Caco-2 (cell line): ENCODE results near the gene SEBOX. TPM values are rescaled to one million over a fixed set of nuclear protein-coding genes. Genes with fewer than 3 reads are reported as not detected.

Source experiments
- BruUV-seq: library from RNA; stranded (reverse); fragments of 400-500 nt; replicated peaks from 2 replicates; lab custom pipeline; 2021; lab: Mats Ljungman, UMichigan
- CTCF ChIA-PET: fragments of 300-600 bp; sonication (Branson Sonifier 250); formaldehyde crosslinking; loops from one replicate; lab custom pipeline; 2022; ENCODE audit warnings: antibody characterized with exemption; lab: Charles Lee
- POLR2A ChIA-PET: fragments of 300-600 bp; sonication (Branson Sonifier 250); formaldehyde crosslinking; loops from one replicate; lab custom pipeline; 2022; ENCODE audit warnings: antibody characterized with exemption; lab: Charles Lee
- DNase-seq, 2 experiments: peaks; one replicate each; pipeline versions ENCODE4 v3.0.0 to v3.0.0-alpha.2; 2020 to 2022
- H3K27me3 ChIP-seq: replicated peaks from 2 replicates; pipeline ENCODE4 v1.6.0; 2011; ENCODE audit warnings: low read length; ENCODE audit not compliant: control insufficient read depth, insufficient read depth
- H3K36me3 ChIP-seq: 2 replicates; pipeline ENCODE4 v1.5.1; 2011; ENCODE audit warnings: low read length; ENCODE audit not compliant: control insufficient read depth, insufficient read depth
- H3K4me1 ChIP-seq: fragments of 250-450 bp; sonication (Bioruptor Pico); 2 replicates; pipeline ENCODE4 v1.5.1; 2020; ENCODE audit warnings: mild to moderate bottlenecking
- H3K4me3 ChIP-seq: 2 replicates; pipeline ENCODE4 v1.5.1; 2011; ENCODE audit warnings: low read depth, mild to moderate bottlenecking, control low read depth, low read length
- H3K9me3 ChIP-seq: fragments of 250-450 bp; sonication (Bioruptor Pico); 2 replicates; pipeline ENCODE4 v1.5.1; 2020; ENCODE audit warnings: mild to moderate bottlenecking, moderate library complexity
- H3K27ac Mint-ChIP-seq: one replicate; pipeline ENCODE4 v1.8.0; 2022; ENCODE audit warnings: mixed read lengths; ENCODE audit not compliant: unreplicated experiment
- H3K27me3 Mint-ChIP-seq: one replicate; pipeline ENCODE4 v1.8.0; 2022; ENCODE audit warnings: mixed read lengths; ENCODE audit not compliant: insufficient read depth, unreplicated experiment
- H3K36me3 Mint-ChIP-seq: one replicate; pipeline ENCODE4 v1.8.0; 2022; ENCODE audit warnings: mild to moderate bottlenecking, mixed read lengths; ENCODE audit not compliant: insufficient read depth, unreplicated experiment
- H3K4me1 Mint-ChIP-seq: one replicate; pipeline ENCODE4 v1.8.0; 2022; ENCODE audit warnings: low read depth, mixed read lengths; ENCODE audit not compliant: unreplicated experiment
- H3K4me3 Mint-ChIP-seq: one replicate; pipeline ENCODE4 v1.8.0; 2022; ENCODE audit warnings: mild to moderate bottlenecking, moderate library complexity, mixed read lengths; ENCODE audit not compliant: unreplicated experiment
- H3K9me3 Mint-ChIP-seq: one replicate; pipeline ENCODE4 v1.8.0; 2022; ENCODE audit warnings: mixed read lengths; ENCODE audit not compliant: unreplicated experiment
- intact Hi-C: fragments of 100-400 bp; cut with micrococcal nuclease; formaldehyde crosslinking; loops from one replicate; pipeline ENCODE4 v1.10.0; 2022; ENCODE audit not compliant: unreplicated experiment
- total RNA-seq: library from RNA; stranded (reverse); gene quantifications from 2 replicates; pipeline ENCODE4 v1.2.3, GENCODE V29; 2022
- TF ChIP-seq, protein P1 (sequence below), 2 experiments: fragments of 200-600 bp in 1 of 2; IDR thresholded peaks; 1 replicate in 1 of 2; 2 replicates in 1 of 2; pipeline versions ENCODE4 v1.5.1 to v1.8.0; 2011 to 2022; ENCODE audit warnings: antibody characterized with exemption in 1 of 2, control low read depth in 1 of 2, inconsistent platforms in 1 of 2, low read depth in 1 of 2, low read length in 1 of 2, mild to moderate bottlenecking in 1 of 2, moderate library complexity in 1 of 2; ENCODE audit not compliant: insufficient read depth in 1 of 2, severe bottlenecking in 1 of 2, unreplicated experiment in 1 of 2

The SEBOX gene
- total RNA-seq, 1 experiment from 2014 or later = not detected

DNA sequence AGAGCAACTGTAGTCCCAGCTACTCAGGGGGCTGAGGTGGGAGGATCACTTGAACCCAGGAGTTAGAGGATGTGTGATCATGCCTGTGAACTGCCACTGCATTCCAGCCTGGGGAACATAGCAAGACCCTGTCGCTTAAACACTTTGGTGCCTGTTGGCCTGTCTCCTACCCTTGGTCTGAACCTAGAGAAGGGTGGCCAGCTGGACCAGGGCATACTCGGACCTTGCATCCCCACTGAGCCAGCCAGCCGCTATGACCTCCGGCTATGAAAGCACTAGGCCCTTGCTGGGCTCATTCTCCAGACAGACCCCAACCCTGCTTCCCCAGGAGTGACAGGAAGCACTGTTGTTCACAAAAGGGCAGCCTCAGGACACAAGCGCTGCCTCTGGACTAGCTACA lies 34.3 kb downstream of the SEBOX start:
- H3K9me3 Mint-ChIP-seq = no peaks in the 10 kb centered on the region
- no peak overlapping the region for H3K27ac Mint-ChIP-seq
- peaks cover 45% of the 10 kb centered on the region for H3K4me1 Mint-ChIP-seq
- no peaks in the 10 kb centered on the region for H3K9me3 ChIP-seq
- H3K36me3 ChIP-seq = peaks cover 17% of the 10 kb centered on the region
- ChIA-PET POLR2A (interaction anchor here (1.0 kb wide), 1 partner anchor 12 kb away, joined by 4 read pairs; the partner anchor contains the start of gene TMEM97), CTCF (interaction anchor here (0.6 to 1.3 kb wide), 4 partner anchors 9 to 27 kb away, joined by 3 to 4 read pairs (median 4); no protein-coding TSS in a partner anchor)
- H3K4me3 ChIP-seq = no peak overlapping the region
- H3K4me1 ChIP-seq = peaks cover 41% of the 10 kb centered on the region
- intact Hi-C loops = loop anchor here (10.0 kb wide), 1 partner anchor 244 kb away; the partner anchor contains the start of genes ALDOC and PIGS
- DNase-seq = peak in 1 of 2 experiments; percentile 42
- H3K36me3 Mint-ChIP-seq = peaks cover 84% of the 10 kb centered on the region
- no peak overlapping the region for H3K4me3 Mint-ChIP-seq
- TF ChIP-seq, protein P1, sequence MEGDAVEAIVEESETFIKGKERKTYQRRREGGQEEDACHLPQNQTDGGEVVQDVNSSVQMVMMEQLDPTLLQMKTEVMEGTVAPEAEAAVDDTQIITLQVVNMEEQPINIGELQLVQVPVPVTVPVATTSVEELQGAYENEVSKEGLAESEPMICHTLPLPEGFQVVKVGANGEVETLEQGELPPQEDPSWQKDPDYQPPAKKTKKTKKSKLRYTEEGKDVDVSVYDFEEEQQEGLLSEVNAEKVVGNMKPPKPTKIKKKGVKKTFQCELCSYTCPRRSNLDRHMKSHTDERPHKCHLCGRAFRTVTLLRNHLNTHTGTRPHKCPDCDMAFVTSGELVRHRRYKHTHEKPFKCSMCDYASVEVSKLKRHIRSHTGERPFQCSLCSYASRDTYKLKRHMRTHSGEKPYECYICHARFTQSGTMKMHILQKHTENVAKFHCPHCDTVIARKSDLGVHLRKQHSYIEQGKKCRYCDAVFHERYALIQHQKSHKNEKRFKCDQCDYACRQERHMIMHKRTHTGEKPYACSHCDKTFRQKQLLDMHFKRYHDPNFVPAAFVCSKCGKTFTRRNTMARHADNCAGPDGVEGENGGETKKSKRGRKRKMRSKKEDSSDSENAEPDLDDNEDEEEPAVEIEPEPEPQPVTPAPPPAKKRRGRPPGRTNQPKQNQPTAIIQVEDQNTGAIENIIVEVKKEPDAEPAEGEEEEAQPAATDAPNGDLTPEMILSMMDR (IDR thresholded peaks at IDR 0.05; ENCODE audit: insufficient read depth in 1 of 2, low read depth in 1 of 2, low read length in 1 of 2, severe bottlenecking in 1 of 2, unreplicated experiment in 1 of 2) = no peak
- no peaks in the 10 kb centered on the region for H3K27me3 ChIP-seq
- no peaks in the 10 kb centered on the region for H3K27me3 Mint-ChIP-seq
- BruUV-seq = no TSS peak

DNA sequence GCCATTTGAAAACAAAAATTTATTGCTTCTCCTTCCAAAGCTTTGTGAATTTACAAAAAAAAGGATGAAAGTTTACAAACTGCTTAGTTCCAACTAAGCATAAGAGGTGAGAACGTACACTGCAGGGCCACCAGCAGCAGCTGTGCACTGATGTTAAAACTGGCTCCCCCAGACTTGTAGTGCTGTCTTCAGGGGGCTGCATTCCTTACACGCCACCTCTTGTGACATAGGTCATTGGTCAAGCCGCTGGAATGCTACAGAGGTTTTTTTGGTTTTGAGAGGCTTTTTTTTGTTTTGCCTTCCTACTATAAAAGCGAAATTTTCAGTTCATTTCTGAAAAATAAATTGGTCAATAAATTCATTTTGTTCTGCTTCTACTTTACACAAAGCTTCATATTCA lies 36.7 kb downstream of the SEBOX start:
- Mint-ChIP-seq H3K36me3 (peaks cover 81% of the 10 kb centered on the region), H3K4me1 (peaks cover 47% of the 10 kb centered on the region), H3K27ac (peak overlapping the region; percentile 37), H3K27me3 (no peaks in the 10 kb centered on the region), H3K4me3 (no peak overlapping the region), H3K9me3 (no peaks in the 10 kb centered on the region)
- ChIA-PET POLR2A (interaction anchor here (0.5 kb wide), 1 partner anchor 86 kb away, joined by 4 read pairs; no protein-coding TSS in a partner anchor), CTCF (interaction anchor here (0.6 kb wide), 1 partner anchor 45 kb away, joined by 3 read pairs; no protein-coding TSS in a partner anchor)
- intact Hi-C loops = loop anchor here (10.0 kb wide), 1 partner anchor 234 kb away; no protein-coding TSS in a partner anchor
- Histone ChIP-seq H3K27me3 (no peaks in the 10 kb centered on the region), H3K4me3 (no peak overlapping the region), H3K4me1 (peaks cover 55% of the 10 kb centered on the region), H3K36me3 (peaks cover 19% of the 10 kb centered on the region), H3K9me3 (no peaks in the 10 kb centered on the region)
- BruUV-seq = TSS peak; percentile 1
- peak; percentile 69 to 70 for DNase-seq
- TF ChIP-seq, protein P1 (IDR thresholded peaks at IDR 0.05; ENCODE audit: insufficient read depth in 1 of 2, low read depth in 1 of 2, low read length in 1 of 2, severe bottlenecking in 1 of 2, unreplicated experiment in 1 of 2) = no peak

DNA sequence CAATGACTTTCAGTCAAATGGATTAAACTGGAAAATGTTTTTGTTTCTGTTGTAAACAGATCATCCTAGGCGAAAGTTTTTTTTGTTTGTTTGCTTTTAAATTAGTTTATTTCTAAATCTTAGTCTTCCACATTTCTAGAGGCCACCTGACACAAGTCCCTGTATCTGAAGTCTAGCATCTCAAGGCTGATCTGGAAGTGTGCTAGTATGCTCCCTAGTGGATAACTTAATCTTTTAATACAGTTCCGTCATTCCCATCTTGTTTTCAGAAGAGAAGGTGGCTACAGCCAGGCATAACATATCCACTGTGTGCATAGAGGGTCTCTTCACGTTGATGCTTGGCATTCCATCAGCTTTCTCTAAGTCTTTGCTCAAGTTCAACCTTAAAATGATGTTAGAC lies 37.3 kb downstream of the SEBOX start:
- Histone ChIP-seq H3K4me1 (peaks cover 55% of the 10 kb centered on the region), H3K4me3 (no peak overlapping the region), H3K27me3 (no peaks in the 10 kb centered on the region), H3K36me3 (peaks cover 19% of the 10 kb centered on the region), H3K9me3 (no peaks in the 10 kb centered on the region)
- ChIA-PET CTCF (no interaction called here), POLR2A (no interaction called here)
- H3K4me1 Mint-ChIP-seq = peaks cover 54% of the 10 kb centered on the region
- no peak overlapping the region for H3K4me3 Mint-ChIP-seq
- BruUV-seq = no TSS peak
- H3K9me3 Mint-ChIP-seq = no peaks in the 10 kb centered on the region
- DNase-seq = no peak
- peak overlapping the region; percentile 37 for H3K27ac Mint-ChIP-seq
- H3K27me3 Mint-ChIP-seq = no peaks in the 10 kb centered on the region
- TF ChIP-seq, protein P1 (IDR thresholded peaks at IDR 0.05; ENCODE audit: insufficient read depth in 1 of 2, low read depth in 1 of 2, low read length in 1 of 2, severe bottlenecking in 1 of 2, unreplicated experiment in 1 of 2) = peak in 1 of 2 experiments; percentile 24
- intact Hi-C loops = loop anchor here (10.0 kb wide), 1 partner anchor 233 kb away; no protein-coding TSS in a partner anchor
- H3K36me3 Mint-ChIP-seq = peaks cover 81% of the 10 kb centered on the region
